ENCODE measurements around the gene SLC30A1. TPM values are rescaled to one million over a fixed set of nuclear protein-coding genes. Genes with fewer than 3 reads are reported as not detected.
"Not testable (repeated sequence)": the region's sequence is repeated elsewhere in the genome, so short reads cannot be mapped to it uniquely, and the experiment has no call there.

The SLC30A1 gene
- total RNA-seq, 1 donor from 2014 or later = 6.9 TPM

- DNase-seq (ENCODE audit: low read depth) = no peak
- no peak for TF ChIP-seq CTCF (conservative IDR thresholded peaks at IDR 0.05; ENCODE audit: low read depth, low read length)
- H3K4me3 ChIP-seq (ENCODE audit: low read depth, low read length) = peak overlapping the region; percentile 73
Measured at GRCh38 chr1:211576717-211577116, 2.2 kb downstream of the SLC30A1 start.

GRCh38 chr1:211574705-211575104 lies 4.3 kb downstream of the SLC30A1 start:
- TF ChIP-seq CTCF (conservative IDR thresholded peaks at IDR 0.05; ENCODE audit: low read depth, low read length) = no peak
- no peak for DNase-seq (ENCODE audit: low read depth)
- H3K4me3 ChIP-seq (ENCODE audit: low read depth, low read length) = no peak overlapping the region

GRCh38 chr1:211571998-211572397 lies 7.0 kb downstream of the SLC30A1 start:
- TF ChIP-seq CTCF (conservative IDR thresholded peaks at IDR 0.05; ENCODE audit: low read depth, low read length) = no peak
- no peak for DNase-seq (ENCODE audit: low read depth)
- H3K4me3 ChIP-seq (ENCODE audit: low read depth, low read length) = no peak overlapping the region

GRCh38 chr1:211570378-211570777 lies 8.6 kb downstream of the SLC30A1 start:
- H3K4me3 ChIP-seq (ENCODE audit: low read depth, low read length); DNase-seq (ENCODE audit: low read depth): not testable (repeated sequence)

GRCh38 chr1:211566431-211567025 lies 12.4 kb downstream of the SLC30A1 start:
- H3K4me3 ChIP-seq (ENCODE audit: low read depth, low read length) = no peak overlapping the region
- DNase-seq (ENCODE audit: low read depth) = no peak
- no peak for TF ChIP-seq CTCF (conservative IDR thresholded peaks at IDR 0.05; ENCODE audit: low read depth, low read length)

GRCh38 chr1:211564084-211564483 lies 14.9 kb downstream of the SLC30A1 start:
- no peak overlapping the region for H3K4me3 ChIP-seq (ENCODE audit: low read depth, low read length)
- DNase-seq (ENCODE audit: low read depth) = no peak
- TF ChIP-seq CTCF (conservative IDR thresholded peaks at IDR 0.05; ENCODE audit: low read depth, low read length) = no peak

- no peak for TF ChIP-seq CTCF (conservative IDR thresholded peaks at IDR 0.05; ENCODE audit: low read depth, low read length)
- DNase-seq (ENCODE audit: low read depth) = peak; percentile 33
Measured at GRCh38 chr1:211559222-211560010, 19.5 kb downstream of the SLC30A1 start.

More at GRCh38 chr1:211559222-211560010, 19.5 kb downstream of the SLC30A1 start:
- H3K4me3 ChIP-seq (ENCODE audit: low read depth, low read length) = no peak overlapping the region
